Lower lobe of right lung (tissue), 2 donors: ENCODE data around the gene UBE2O. TPM values are rescaled to one million over a fixed set of nuclear protein-coding genes. Genes with fewer than 3 reads are reported as not detected.

Experiments used
- ATAC-seq, 2 donors: fragments of 200-7000 bp; cut with Tn5 transposase; one replicate each; pipeline ENCODE4 v1.9.1; 2020 to 2022; ENCODE audit warnings: mild to moderate bottlenecking in 2 of 2, moderate library complexity in 2 of 2
- DNase-seq: peaks from one replicate; pipeline ENCODE4 v3.0.0-alpha.2; 2020
- H3K27ac ChIP-seq: fragments of 200-600 bp; one replicate; pipeline ENCODE4 v1.8.0; 2022
- H3K27me3 ChIP-seq: fragments of 200-600 bp; one replicate; pipeline ENCODE4 v1.8.0; 2022; ENCODE audit warnings: low read depth
- H3K36me3 ChIP-seq: fragments of 200-600 bp; one replicate; pipeline ENCODE4 v1.8.0; 2022; ENCODE audit warnings: mild to moderate bottlenecking
- H3K4me1 ChIP-seq: fragments of 200-600 bp; one replicate; pipeline ENCODE4 v1.8.0; 2022
- H3K4me3 ChIP-seq: fragments of 200-600 bp; one replicate; pipeline ENCODE4 v1.8.0; 2022; ENCODE audit warnings: mild to moderate bottlenecking
- H3K9me3 ChIP-seq: fragments of 200-600 bp; one replicate; pipeline ENCODE4 v1.8.0; 2022
- intact Hi-C: fragments of 100-400 bp; cut with DNase I; formaldehyde crosslinking; loops from one replicate; pipeline ENCODE4 v1.11.0; 2022
- total RNA-seq: library from RNA; stranded (reverse); fragmentation: NEBNext Ultra II Directional; extraction: Animal tissue kit (Norgen Biotek cat#: 25700); gene quantifications from one replicate; pipeline ENCODE4 v1.2.1, GENCODE V29; 2021
- TF ChIP-seq, protein P1 (sequence below): fragments of 200-600 bp; IDR thresholded peaks from one replicate; pipeline ENCODE4 v1.8.0; 2022; ENCODE audit warnings: antibody characterized with exemption, mild to moderate bottlenecking
- donor health status: DM: no; HTN: yes; CAD: no; lungs with severe emphysema.

UBE2O gene
- total RNA-seq, 1 donor from 2014 or later = 18.2 TPM

- H3K4me1 ChIP-seq = peaks cover 18% of the 10 kb centered on the region
- H3K9me3 ChIP-seq = no peaks in the 10 kb centered on the region
- ATAC-seq (peak; percentile 67 to 70), DNase-seq (peak; percentile 54)
- H3K36me3 ChIP-seq = no peaks in the 10 kb centered on the region
- no peak overlapping the region for H3K4me3 ChIP-seq
- no peak overlapping the region for H3K27ac ChIP-seq
- H3K27me3 ChIP-seq = no peaks in the 10 kb centered on the region
- TF ChIP-seq, protein P1, sequence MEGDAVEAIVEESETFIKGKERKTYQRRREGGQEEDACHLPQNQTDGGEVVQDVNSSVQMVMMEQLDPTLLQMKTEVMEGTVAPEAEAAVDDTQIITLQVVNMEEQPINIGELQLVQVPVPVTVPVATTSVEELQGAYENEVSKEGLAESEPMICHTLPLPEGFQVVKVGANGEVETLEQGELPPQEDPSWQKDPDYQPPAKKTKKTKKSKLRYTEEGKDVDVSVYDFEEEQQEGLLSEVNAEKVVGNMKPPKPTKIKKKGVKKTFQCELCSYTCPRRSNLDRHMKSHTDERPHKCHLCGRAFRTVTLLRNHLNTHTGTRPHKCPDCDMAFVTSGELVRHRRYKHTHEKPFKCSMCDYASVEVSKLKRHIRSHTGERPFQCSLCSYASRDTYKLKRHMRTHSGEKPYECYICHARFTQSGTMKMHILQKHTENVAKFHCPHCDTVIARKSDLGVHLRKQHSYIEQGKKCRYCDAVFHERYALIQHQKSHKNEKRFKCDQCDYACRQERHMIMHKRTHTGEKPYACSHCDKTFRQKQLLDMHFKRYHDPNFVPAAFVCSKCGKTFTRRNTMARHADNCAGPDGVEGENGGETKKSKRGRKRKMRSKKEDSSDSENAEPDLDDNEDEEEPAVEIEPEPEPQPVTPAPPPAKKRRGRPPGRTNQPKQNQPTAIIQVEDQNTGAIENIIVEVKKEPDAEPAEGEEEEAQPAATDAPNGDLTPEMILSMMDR = peak; percentile 55
- intact Hi-C loops = no loop called here
Measured at GRCh38 chr17:76370261-76370993, 82.5 kb downstream of the UBE2O start.

DNA sequence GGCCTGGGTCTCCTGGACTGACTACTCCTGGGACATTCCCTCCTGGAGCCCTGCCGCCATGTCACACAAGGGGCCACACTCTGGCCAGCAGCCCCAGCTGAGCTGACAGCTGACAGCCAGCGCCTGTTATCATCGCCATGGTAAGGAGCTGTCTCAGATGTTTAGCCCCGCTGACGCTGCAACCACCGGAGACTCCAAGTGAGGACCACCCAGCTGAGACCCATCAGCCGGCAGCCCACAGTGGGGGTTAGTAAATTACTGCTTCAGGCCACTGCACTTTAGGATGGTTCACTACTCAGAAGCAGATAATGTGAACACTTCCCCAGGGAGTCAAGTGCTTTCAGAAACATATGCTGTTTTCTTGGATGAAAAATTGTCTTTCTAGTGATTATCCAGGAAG is 83.1 kb downstream of the UBE2O start:
- peak; percentile 51 for DNase-seq
- TF ChIP-seq, protein P1 = no peak
- no peak overlapping the region for H3K27ac ChIP-seq
- H3K27me3 ChIP-seq = no peaks in the 10 kb centered on the region
- H3K4me3 ChIP-seq = no peak overlapping the region
- ATAC-seq = peak; percentile 34 to 53
- H3K9me3 ChIP-seq = no peaks in the 10 kb centered on the region
- intact Hi-C loops = no loop called here
- peaks cover 18% of the 10 kb centered on the region for H3K4me1 ChIP-seq
- no peaks in the 10 kb centered on the region for H3K36me3 ChIP-seq

DNA sequence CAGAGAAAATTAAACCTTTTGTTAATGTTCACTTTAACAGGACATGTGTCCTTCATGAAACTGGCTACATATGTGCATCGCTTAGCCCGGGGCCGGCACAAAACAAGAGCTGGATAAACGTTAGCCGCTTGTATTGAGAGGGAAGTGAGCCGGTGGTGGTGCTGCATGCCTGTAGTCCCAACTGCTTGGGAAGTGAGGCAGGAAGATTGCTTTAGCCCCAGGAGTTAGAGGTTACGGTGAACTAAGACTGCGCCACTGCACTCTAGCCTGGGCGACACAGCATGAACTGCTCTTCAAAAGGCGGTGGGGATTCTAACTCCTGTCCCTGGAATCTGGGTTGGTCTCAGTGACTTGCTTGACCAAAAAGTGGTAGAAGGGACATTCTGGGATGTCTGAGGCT is 83.6 kb downstream of the UBE2O start:
- H3K9me3 ChIP-seq = no peaks in the 10 kb centered on the region
- H3K27me3 ChIP-seq = no peaks in the 10 kb centered on the region
- ATAC-seq (no peak), DNase-seq (no peak)
- peaks cover 18% of the 10 kb centered on the region for H3K4me1 ChIP-seq
- H3K27ac ChIP-seq = no peak overlapping the region
- TF ChIP-seq, protein P1 = no peak
- no peak overlapping the region for H3K4me3 ChIP-seq
- intact Hi-C loops = no loop called here
- no peaks in the 10 kb centered on the region for H3K36me3 ChIP-seq

GRCh38 chr17:76368545-76368944 is 84.4 kb downstream of the UBE2O start:
- no peak for ATAC-seq
- intact Hi-C loops = no loop called here

DNA sequence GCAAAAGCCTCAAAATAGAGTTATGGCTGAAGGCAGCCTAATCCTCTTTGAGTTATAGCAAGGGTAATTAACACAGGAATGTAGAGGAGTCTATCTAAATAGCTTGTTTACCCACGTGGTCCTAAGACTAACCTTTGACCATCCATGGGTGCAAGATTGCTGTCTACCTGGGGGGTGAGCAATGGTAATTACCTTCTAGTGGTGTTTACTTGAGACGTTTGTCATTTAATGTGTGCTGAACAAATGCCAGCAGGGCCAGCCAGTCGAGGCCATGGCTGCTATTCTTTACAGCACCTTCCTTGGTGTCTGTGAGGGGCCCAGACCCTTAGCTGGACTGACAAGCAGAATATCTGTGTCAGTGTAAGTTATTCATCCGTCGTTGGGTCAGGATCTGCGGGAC is 85.3 kb downstream of the UBE2O start:
- ATAC-seq = no peak
- TF ChIP-seq, protein P1 = no peak
- Histone ChIP-seq H3K27me3 (no peaks in the 10 kb centered on the region), H3K27ac (no peak overlapping the region), H3K4me1 (peaks cover 25% of the 10 kb centered on the region), H3K4me3 (no peak overlapping the region), H3K9me3 (no peaks in the 10 kb centered on the region), H3K36me3 (no peaks in the 10 kb centered on the region)
- intact Hi-C loops = no loop called here
- no peak for DNase-seq

More at GRCh38 chr17:76368545-76368944, 84.4 kb downstream of the UBE2O start:
- TF ChIP-seq, protein P1 = no peak
- Histone ChIP-seq H3K36me3 (no peaks in the 10 kb centered on the region), H3K27ac (no peak overlapping the region), H3K9me3 (no peaks in the 10 kb centered on the region), H3K4me3 (no peak overlapping the region), H3K27me3 (no peaks in the 10 kb centered on the region), H3K4me1 (peaks cover 18% of the 10 kb centered on the region)
- DNase-seq = no peak
